GM08714 (cell line): ENCODE data around the gene SMAD4.
"Not testable (repeated sequence)": the region's sequence is repeated elsewhere in the genome, so short reads cannot be mapped to it uniquely, and the experiment has no call there.

Experiments
- H3K4me3 ChIP-seq: fragments of 200-500 bp; sonication (Bioruptor generic); 2 replicates; pipeline ENCODE4 v1.5.1; 2014; ENCODE audit warnings: mild to moderate bottlenecking, low read length, inconsistent platforms
- ZNF274 ChIP-seq: IDR thresholded peaks from 2 replicates; pipeline ENCODE4 v1.6.1; 2012; ENCODE audit warnings: mild to moderate bottlenecking, low read depth, low read length

The SMAD4 gene

GRCh38 chr18:51100385-51101120 lies 70.5 kb downstream of the SMAD4 start:
- TF ChIP-seq ZNF274, result no peak
- H3K4me3 ChIP-seq, result no peak overlapping the region

GRCh38 chr18:51107082-51107481 lies 77.1 kb downstream of the SMAD4 start:
- no peak overlapping the region for H3K4me3 ChIP-seq
- TF ChIP-seq ZNF274, result no peak

- TF ChIP-seq ZNF274, result no peak
- no peak overlapping the region for H3K4me3 ChIP-seq
Measured at GRCh38 chr18:51107598-51108305, 77.7 kb downstream of the SMAD4 start.

- no peak for TF ChIP-seq ZNF274
- H3K4me3 ChIP-seq, result no peak overlapping the region
Measured at GRCh38 chr18:51108330-51108729, 78.3 kb downstream of the SMAD4 start.

GRCh38 chr18:51110073-51110797 lies 80.2 kb downstream of the SMAD4 start:
- H3K4me3 ChIP-seq, result no peak overlapping the region
- no peak for TF ChIP-seq ZNF274

GRCh38 chr18:51111633-51112355 lies 81.8 kb downstream of the SMAD4 start:
- H3K4me3 ChIP-seq, result not testable (repeated sequence)

- not testable (repeated sequence) for H3K4me3 ChIP-seq
Measured at GRCh38 chr18:51116996-51117395, 87.0 kb downstream of the SMAD4 start.

- not testable (repeated sequence) for H3K4me3 ChIP-seq
Measured at GRCh38 chr18:51119561-51119960, 89.5 kb downstream of the SMAD4 start.

- not testable (repeated sequence) for H3K4me3 ChIP-seq
Measured at GRCh38 chr18:51119976-51120375, 90.0 kb downstream of the SMAD4 start.

GRCh38 chr18:51120809-51121596 lies 91.0 kb downstream of the SMAD4 start:
- TF ChIP-seq ZNF274, result no peak

GRCh38 chr18:51121597-51121857 lies 91.5 kb downstream of the SMAD4 start:
- TF ChIP-seq ZNF274, result no peak
- no peak overlapping the region for H3K4me3 ChIP-seq

More at GRCh38 chr18:51120809-51121596, 91.0 kb downstream of the SMAD4 start:
- no peak overlapping the region for H3K4me3 ChIP-seq

GRCh38 chr18:51122266-51123045 lies 92.4 kb downstream of the SMAD4 start:
- H3K4me3 ChIP-seq, result no peak overlapping the region
- TF ChIP-seq ZNF274, result no peak

GRCh38 chr18:51123046-51123395 lies 93.0 kb downstream of the SMAD4 start:
- H3K4me3 ChIP-seq, result no peak overlapping the region
- no peak for TF ChIP-seq ZNF274
